ENCODE data around the gene FRAS1.

FRAS1 gene

DNA sequence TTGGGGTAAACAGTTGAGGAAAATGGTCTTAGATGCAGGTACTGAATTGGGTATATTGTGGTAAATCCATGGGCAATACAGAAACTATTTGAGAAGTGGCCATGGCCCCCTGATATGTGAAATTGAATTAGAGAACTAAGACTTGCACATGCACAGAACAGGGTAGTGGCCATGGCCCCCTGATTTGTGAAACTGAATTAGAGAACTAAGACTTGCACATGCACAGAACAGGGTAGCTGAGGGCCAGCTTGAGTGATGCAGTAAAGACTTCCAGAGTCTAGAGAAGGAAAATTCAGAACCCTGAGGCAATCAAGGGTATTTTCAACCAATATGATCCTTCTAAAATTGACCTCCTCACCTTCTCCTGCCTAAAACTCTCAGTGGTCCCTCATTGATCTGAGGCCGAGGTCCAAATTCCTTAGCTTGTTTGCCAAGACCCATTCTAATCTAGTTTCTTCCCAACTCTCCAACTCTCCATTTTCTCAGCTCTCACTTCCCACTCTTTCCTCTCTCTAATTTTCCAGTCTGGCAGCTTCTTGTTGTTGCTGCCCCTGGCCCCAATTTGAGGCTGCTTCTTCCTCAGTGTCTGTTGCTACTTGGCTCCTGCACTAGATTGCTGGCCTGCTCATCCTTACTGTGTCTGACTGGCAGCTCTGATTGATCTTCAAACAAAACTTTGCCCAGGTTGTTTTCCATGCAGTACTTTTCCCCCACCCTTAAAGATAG is 72.4 kb downstream of the FRAS1 start:
- Histone ChIP-seq H3K4me3 (ENCODE audit: low read length) (no peak overlapping the region), H3K9me3 (replicated peaks; ENCODE audit: low read length) (no peaks in the 10 kb centered on the region), H3K4me2 (ENCODE audit: low read length) (no peak overlapping the region), H3K4me1 (ENCODE audit: control insufficient read depth, insufficient read depth, low read length) (peaks cover 17% of the 10 kb centered on the region), H3K9ac (ENCODE audit: low read depth, low read length) (no peak overlapping the region), H3K27me3 (ENCODE audit: control insufficient read depth, insufficient read depth, low read length) (no peaks in the 10 kb centered on the region), H3K36me3 (ENCODE audit: insufficient read depth, low read length) (no peaks in the 10 kb centered on the region)

DNA sequence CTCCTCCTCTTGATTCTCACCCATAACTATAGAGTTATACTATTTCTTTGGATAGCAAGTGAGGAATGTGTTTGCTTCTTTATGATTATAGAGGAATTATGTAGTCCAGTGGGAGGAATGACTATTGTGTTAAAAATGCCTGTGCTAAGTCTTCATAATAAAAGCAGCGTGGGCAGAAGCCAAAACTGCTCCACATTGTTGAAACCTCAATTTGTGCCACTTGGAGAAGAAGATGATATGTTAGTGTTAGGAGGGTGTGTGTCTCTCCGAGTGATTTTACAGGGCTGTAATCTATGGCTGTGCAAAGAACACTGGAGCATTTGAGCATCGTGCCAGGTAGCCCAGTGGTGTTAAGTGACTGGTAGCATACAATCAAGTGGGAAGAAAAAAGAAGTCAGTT is 74.3 kb downstream of the FRAS1 start:
- peak overlapping the region; percentile 59 for H3K4me2 ChIP-seq (ENCODE audit: low read length)
- peaks cover 24% of the 10 kb centered on the region for H3K4me1 ChIP-seq (ENCODE audit: control insufficient read depth, insufficient read depth, low read length)
- no peaks in the 10 kb centered on the region for H3K9me3 ChIP-seq (replicated peaks; ENCODE audit: low read length)
- H3K36me3 ChIP-seq (ENCODE audit: insufficient read depth, low read length) = no peaks in the 10 kb centered on the region
- peak overlapping the region; percentile 18 for H3K9ac ChIP-seq (ENCODE audit: low read depth, low read length)
- H3K27me3 ChIP-seq (ENCODE audit: control insufficient read depth, insufficient read depth, low read length) = no peaks in the 10 kb centered on the region
- no peak overlapping the region for H3K4me3 ChIP-seq (ENCODE audit: low read length)

DNA sequence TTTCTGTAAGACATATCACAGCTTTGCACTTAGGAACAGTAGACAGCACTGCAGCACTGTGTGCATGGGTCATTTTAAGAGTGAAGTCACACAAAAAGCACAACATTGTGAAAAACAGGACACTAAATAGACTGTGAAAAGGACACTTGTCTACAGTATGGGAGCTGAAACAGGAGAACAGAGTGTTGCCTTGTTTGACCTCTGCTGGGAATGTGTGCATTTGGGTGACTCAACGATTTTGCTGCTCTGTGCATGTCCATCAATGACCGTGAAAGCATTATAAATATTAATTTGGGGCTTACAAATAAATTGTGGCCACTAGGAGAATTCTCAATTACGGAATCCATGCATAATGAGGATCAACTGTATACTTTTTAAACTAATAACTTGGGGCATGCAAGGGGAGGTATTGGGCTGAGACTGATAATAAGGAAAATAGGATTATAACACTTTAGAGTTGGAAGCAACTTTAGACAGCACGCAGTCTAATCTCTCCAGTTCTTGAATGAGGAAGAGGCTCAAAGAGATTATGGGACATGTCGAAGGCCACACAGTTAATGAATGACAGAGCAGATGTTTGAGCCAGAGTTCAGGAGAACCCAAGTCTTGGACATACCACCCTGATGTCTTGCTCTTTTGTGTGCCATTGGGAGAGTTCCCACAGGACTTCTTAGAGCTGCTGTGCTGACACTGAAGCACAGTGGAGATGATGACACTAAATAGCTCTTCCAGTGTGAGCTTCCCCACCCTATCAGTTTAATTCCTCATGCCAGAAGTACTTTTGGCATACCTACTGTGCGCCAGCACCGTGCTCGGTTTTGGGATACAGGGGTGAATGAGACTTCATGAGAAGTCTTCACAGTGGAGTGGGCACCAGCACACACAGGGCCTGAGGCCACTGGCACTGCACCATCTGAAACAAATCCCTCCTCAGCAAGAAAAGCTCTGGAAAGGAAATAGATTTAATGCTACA is 79.3 kb downstream of the FRAS1 start:
- Histone ChIP-seq H3K9ac (ENCODE audit: low read depth, low read length) (no peak overlapping the region), H3K9me3 (replicated peaks; ENCODE audit: low read length) (no peaks in the 10 kb centered on the region), H3K4me1 (ENCODE audit: control insufficient read depth, insufficient read depth, low read length) (peaks cover 21% of the 10 kb centered on the region), H3K36me3 (ENCODE audit: insufficient read depth, low read length) (no peaks in the 10 kb centered on the region), H3K4me3 (ENCODE audit: low read length) (no peak overlapping the region), H3K27me3 (ENCODE audit: control insufficient read depth, insufficient read depth, low read length) (no peaks in the 10 kb centered on the region), H3K4me2 (ENCODE audit: low read length) (peak overlapping the region; percentile 0)

DNA sequence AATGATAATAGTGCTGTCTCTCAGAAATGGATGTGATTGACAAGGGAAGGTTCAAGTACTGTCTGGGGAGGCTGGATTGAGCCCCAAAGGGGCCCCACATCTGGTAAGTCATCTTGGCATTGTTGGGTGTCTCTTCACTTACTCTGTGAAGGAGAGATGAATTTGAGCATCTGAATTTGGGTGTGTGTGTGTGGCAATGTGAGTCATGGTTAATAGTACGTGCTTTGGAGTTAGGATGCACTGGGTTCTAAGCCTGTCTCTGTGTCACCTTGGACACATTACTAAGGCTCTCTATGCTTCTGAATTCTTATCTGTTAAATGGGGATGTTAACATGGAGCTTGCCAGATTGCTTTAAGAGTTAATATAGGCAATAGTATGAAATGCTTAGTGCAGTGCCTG is 80.4 kb downstream of the FRAS1 start:
- no peak overlapping the region for H3K9ac ChIP-seq (ENCODE audit: low read depth, low read length)
- peaks cover 10% of the 10 kb centered on the region for H3K4me1 ChIP-seq (ENCODE audit: control insufficient read depth, insufficient read depth, low read length)
- H3K4me3 ChIP-seq (ENCODE audit: low read length) = no peak overlapping the region
- H3K36me3 ChIP-seq (ENCODE audit: insufficient read depth, low read length) = no peaks in the 10 kb centered on the region
- H3K9me3 ChIP-seq (replicated peaks; ENCODE audit: low read length) = no peaks in the 10 kb centered on the region
- no peak overlapping the region for H3K4me2 ChIP-seq (ENCODE audit: low read length)
- H3K27me3 ChIP-seq (ENCODE audit: control insufficient read depth, insufficient read depth, low read length) = no peaks in the 10 kb centered on the region

DNA sequence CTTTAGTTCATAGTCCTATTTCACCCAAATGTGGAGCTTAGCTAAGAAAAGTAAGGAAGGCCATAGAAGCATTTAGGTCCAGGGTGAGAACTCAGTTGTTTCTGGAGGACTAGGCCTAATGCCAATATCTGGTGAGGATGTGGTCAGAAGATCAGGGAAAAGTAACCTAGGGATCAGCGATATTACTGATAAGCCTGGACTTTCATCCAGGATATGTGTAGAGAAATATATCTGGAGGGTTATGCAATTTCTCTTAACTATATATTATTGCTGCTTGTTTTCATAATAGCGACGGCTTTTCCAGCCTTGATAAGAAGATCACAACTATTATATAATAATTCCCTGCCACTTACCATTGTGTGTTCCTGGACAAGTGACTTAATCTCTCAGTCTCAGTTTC is 81.1 kb downstream of the FRAS1 start:
- Histone ChIP-seq H3K9me3 (replicated peaks; ENCODE audit: low read length) (no peaks in the 10 kb centered on the region), H3K9ac (ENCODE audit: low read depth, low read length) (no peak overlapping the region), H3K4me3 (ENCODE audit: low read length) (no peak overlapping the region), H3K4me1 (ENCODE audit: control insufficient read depth, insufficient read depth, low read length) (peaks cover 10% of the 10 kb centered on the region), H3K4me2 (ENCODE audit: low read length) (no peak overlapping the region), H3K27me3 (ENCODE audit: control insufficient read depth, insufficient read depth, low read length) (no peaks in the 10 kb centered on the region), H3K36me3 (ENCODE audit: insufficient read depth, low read length) (no peaks in the 10 kb centered on the region)

DNA sequence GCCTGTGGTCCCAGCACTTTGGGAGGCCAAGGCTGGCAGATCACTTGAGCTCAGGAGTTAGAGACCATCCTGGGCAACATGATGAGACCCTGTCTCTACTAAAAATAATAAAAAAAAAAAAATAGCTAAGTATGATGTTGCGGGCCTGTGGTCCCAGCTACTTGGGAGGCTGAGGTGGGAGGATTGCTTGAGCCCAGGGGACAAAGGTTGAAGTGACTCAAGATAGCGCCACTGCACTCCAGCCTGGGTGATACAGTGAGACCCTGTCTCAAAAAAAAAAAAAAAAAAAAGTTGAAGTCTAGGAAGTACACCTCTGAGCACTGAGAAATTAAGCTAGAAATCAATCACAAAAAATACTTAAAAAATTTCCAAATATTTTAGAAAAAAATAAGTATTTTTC is 86.5 kb downstream of the FRAS1 start:
- no peak overlapping the region for H3K4me3 ChIP-seq (ENCODE audit: low read length)
- no peaks in the 10 kb centered on the region for H3K4me1 ChIP-seq (ENCODE audit: control insufficient read depth, insufficient read depth, low read length)
- no peaks in the 10 kb centered on the region for H3K9me3 ChIP-seq (replicated peaks; ENCODE audit: low read length)
- no peaks in the 10 kb centered on the region for H3K27me3 ChIP-seq (ENCODE audit: control insufficient read depth, insufficient read depth, low read length)
- no peak overlapping the region for H3K4me2 ChIP-seq (ENCODE audit: low read length)
- H3K9ac ChIP-seq (ENCODE audit: low read depth, low read length) = no peak overlapping the region
- H3K36me3 ChIP-seq (ENCODE audit: insufficient read depth, low read length) = no peaks in the 10 kb centered on the region

DNA sequence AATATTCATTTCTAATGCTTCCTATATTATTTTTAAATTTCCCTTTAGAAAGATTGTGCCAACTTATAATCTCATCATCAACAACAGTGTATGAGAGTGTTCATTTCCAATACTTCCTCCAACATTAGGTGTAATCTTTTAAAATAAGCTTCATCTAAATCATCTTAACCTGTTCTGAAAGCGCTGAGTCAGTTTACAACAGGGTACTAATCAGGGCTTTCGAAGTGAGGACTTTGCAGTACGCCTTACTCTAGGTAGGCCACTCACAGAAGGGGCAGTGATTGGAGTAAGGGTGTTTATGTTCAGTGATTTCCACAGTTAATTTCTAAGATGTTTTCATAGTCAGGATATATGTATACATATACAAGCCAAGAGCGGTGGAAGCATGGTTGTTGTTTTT is 87.9 kb downstream of the FRAS1 start:
- peaks cover 4% of the 10 kb centered on the region for H3K27me3 ChIP-seq (ENCODE audit: control insufficient read depth, insufficient read depth, low read length)
- H3K9ac ChIP-seq (ENCODE audit: low read depth, low read length) = no peak overlapping the region
- H3K9me3 ChIP-seq (replicated peaks; ENCODE audit: low read length) = no peaks in the 10 kb centered on the region
- no peak overlapping the region for H3K4me3 ChIP-seq (ENCODE audit: low read length)
- H3K4me2 ChIP-seq (ENCODE audit: low read length) = no peak overlapping the region
- H3K4me1 ChIP-seq (ENCODE audit: control insufficient read depth, insufficient read depth, low read length) = no peaks in the 10 kb centered on the region
- H3K36me3 ChIP-seq (ENCODE audit: insufficient read depth, low read length) = no peaks in the 10 kb centered on the region

DNA sequence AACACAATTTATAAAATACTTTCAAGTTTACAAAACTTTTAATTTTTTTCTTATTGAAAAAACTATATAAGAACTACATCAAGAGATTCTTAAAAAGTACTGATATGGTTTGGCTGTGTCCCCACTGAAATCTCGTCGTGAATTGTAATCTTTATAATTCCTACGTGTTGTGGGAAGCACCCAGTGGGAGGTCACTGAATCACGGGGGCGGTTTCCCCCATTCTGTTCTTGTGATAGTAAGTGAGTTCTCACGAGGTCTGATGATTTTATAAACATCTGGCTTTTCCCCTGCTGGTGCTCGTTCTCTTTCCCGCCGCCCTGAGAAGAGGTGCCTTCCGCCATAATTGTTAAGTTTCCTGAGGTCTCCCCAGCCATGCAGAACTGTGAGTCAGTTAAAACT is 88.5 kb downstream of the FRAS1 start:
- H3K27me3 ChIP-seq (ENCODE audit: control insufficient read depth, insufficient read depth, low read length) = peaks cover 5% of the 10 kb centered on the region
- no peaks in the 10 kb centered on the region for H3K9me3 ChIP-seq (replicated peaks; ENCODE audit: low read length)
- no peaks in the 10 kb centered on the region for H3K36me3 ChIP-seq (ENCODE audit: insufficient read depth, low read length)
- H3K4me2 ChIP-seq (ENCODE audit: low read length) = no peak overlapping the region
- no peak overlapping the region for H3K4me3 ChIP-seq (ENCODE audit: low read length)
- no peaks in the 10 kb centered on the region for H3K4me1 ChIP-seq (ENCODE audit: control insufficient read depth, insufficient read depth, low read length)
- H3K9ac ChIP-seq (ENCODE audit: low read depth, low read length) = no peak overlapping the region

DNA sequence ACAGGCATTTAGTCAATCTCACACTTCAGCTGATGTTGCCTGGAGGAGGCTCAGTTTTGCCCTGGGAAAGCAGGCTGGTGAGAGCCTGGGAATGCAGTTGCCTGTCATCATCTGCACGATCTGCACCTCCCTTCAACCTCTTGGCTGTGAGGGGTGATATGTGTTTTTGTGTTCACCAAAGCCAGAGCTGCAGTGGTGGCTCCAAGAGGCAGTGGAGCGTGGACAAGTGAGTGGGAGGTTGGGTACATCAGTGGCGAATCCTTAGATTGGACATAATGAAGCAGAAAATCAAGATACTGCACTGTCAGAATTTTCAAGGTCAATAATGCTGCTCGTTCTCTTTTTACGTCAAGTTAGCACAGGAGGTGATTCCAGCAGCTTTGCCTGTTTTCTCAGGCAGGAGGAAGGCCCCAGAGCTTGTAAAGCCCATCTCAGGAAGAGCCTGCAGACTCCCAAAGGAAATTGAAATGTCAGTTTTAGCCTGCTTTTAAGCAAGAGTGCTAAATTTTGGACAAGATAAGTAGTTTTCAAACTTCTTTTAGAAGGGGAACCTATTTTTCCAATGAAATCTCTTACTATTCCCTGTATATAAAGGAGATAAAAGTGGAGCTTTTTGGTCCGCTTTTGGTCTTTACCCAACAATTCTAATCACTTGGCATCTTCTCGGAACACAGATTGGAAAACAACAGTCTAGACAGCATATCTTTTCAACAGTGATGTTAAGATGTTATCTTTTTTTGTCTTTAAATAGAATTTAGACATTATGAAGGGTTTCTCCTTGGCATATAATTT is 92.8 kb downstream of the FRAS1 start:
- Histone ChIP-seq H3K36me3 (ENCODE audit: insufficient read depth, low read length) (no peaks in the 10 kb centered on the region), H3K27me3 (ENCODE audit: control insufficient read depth, insufficient read depth, low read length) (peaks cover 5% of the 10 kb centered on the region), H3K4me1 (ENCODE audit: control insufficient read depth, insufficient read depth, low read length) (no peaks in the 10 kb centered on the region)

DNA sequence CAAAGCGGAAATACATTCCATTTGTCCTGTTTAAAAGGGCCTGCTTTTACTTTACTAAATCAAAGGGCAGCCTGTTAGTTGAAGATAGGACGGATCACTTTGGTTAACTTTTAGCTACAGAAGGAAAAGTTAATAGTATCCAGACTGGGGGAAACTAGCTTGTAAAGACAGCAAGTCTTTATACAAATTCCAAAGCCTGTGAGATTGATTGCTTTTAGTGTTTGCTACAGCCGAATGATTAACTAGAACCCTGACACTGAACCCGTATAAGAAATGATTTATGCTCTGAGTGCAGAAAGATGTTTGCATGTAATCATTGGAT is 93.4 kb downstream of the FRAS1 start:
- Histone ChIP-seq H3K9me3 (replicated peaks; ENCODE audit: low read length) (no peaks in the 10 kb centered on the region), H3K4me3 (ENCODE audit: low read length) (no peak overlapping the region), H3K9ac (ENCODE audit: low read depth, low read length) (no peak overlapping the region), H3K4me1 (ENCODE audit: control insufficient read depth, insufficient read depth, low read length) (no peaks in the 10 kb centered on the region), H3K27me3 (ENCODE audit: control insufficient read depth, insufficient read depth, low read length) (peaks cover 5% of the 10 kb centered on the region), H3K4me2 (ENCODE audit: low read length) (no peak overlapping the region), H3K36me3 (ENCODE audit: insufficient read depth, low read length) (no peaks in the 10 kb centered on the region)

More for the DNA sequence above, 92.8 kb downstream of the FRAS1 start:
- H3K9me3 ChIP-seq (replicated peaks; ENCODE audit: low read length) = no peaks in the 10 kb centered on the region
- H3K4me3 ChIP-seq (ENCODE audit: low read length) = no peak overlapping the region
- no peak overlapping the region for H3K4me2 ChIP-seq (ENCODE audit: low read length)
- no peak overlapping the region for H3K9ac ChIP-seq (ENCODE audit: low read depth, low read length)

DNA sequence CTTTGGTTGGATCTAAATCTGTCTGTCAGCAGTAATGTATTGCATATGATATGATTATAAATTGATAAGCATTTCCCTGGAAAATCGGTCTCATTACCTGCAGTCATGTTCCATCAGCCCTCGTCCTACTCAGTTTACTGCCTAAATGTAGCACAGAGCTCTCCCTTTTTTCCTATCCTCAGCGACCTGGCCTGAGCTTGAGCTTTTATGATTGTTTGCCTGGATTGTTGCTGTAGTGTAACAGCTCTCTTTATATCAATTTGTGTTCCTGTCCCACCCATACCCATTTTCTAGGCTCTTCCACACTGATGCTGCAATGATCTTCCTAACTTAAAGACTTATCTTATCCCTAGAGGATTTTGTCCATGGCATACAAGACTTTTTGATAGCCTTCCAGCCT is 95.7 kb downstream of the FRAS1 start:
- Histone ChIP-seq H3K36me3 (ENCODE audit: insufficient read depth, low read length) (no peaks in the 10 kb centered on the region), H3K9ac (ENCODE audit: low read depth, low read length) (no peak overlapping the region)

More for the DNA sequence above, 95.7 kb downstream of the FRAS1 start:
- H3K4me3 ChIP-seq (ENCODE audit: low read length) = no peak overlapping the region
- no peak overlapping the region for H3K4me2 ChIP-seq (ENCODE audit: low read length)
- H3K27me3 ChIP-seq (ENCODE audit: control insufficient read depth, insufficient read depth, low read length) = peaks cover 5% of the 10 kb centered on the region
- no peaks in the 10 kb centered on the region for H3K9me3 ChIP-seq (replicated peaks; ENCODE audit: low read length)
- H3K4me1 ChIP-seq (ENCODE audit: control insufficient read depth, insufficient read depth, low read length) = no peaks in the 10 kb centered on the region

Measured in skeletal muscle satellite cell (primary cell).